IMR-90 (cell line): ENCODE measurements around the gene AMACR. TPM values are rescaled to one million over a fixed set of nuclear protein-coding genes. Genes with fewer than 3 reads are reported as not detected.

ENCODE experiments used
- ATAC-seq: fragments of 200-7000 bp; cut with Tn5 transposase; 2 replicates; pipeline ENCODE4 v1.9.1; 2020; ENCODE audit warnings: low read depth, mild to moderate bottlenecking, moderate library complexity
- BruUV-seq: library from RNA; stranded (reverse); fragments of 400-500 nt; replicated peaks from 2 replicates; lab custom pipeline; 2021; lab: Mats Ljungman, UMichigan
- CTCF ChIA-PET: fragments of 300-600 bp; formaldehyde crosslinking; extraction: SDS; loops from one replicate; lab custom pipeline; 2021; ENCODE audit warnings: antibody characterized with exemption; lab: Yijun Ruan, JAX
- POLR2A ChIA-PET: fragments of 300-600 bp; sonication (Branson Sonifier 250); formaldehyde crosslinking; loops from one replicate; lab custom pipeline; 2022; ENCODE audit warnings: antibody characterized with exemption; ENCODE audit not compliant: unreplicated experiment; lab: Charles Lee
- DNase-seq: peaks from one replicate; pipeline ENCODE4 v3.0.0; 2013
- H2AFZ ChIP-seq: replicated peaks from 2 replicates; pipeline ENCODE3; 2013; ENCODE audit warnings: low read length, mild to moderate bottlenecking; ENCODE audit not compliant: poor library complexity
- H2AK5ac ChIP-seq: 2 replicates; pipeline ENCODE4 v1.6.1; 2013; ENCODE audit warnings: low read depth, low read length, inconsistent platforms
- H2AK9ac ChIP-seq: replicated peaks from 2 replicates; pipeline ENCODE3; 2013; ENCODE audit warnings: mild to moderate bottlenecking, low read depth, low read length, moderate library complexity; ENCODE audit not compliant: poor library complexity
- H2BK120ac ChIP-seq: 2 replicates; pipeline ENCODE4 v1.6.1; 2013; ENCODE audit warnings: low read depth, low read length, inconsistent platforms
- H2BK15ac ChIP-seq: 3 replicates; pipeline ENCODE4 v1.6.1; 2013; ENCODE audit warnings: low read depth, low read length, inconsistent platforms
- H2BK20ac ChIP-seq: 2 replicates; pipeline ENCODE4 v1.6.1; 2013; ENCODE audit warnings: low read depth, mild to moderate bottlenecking, inconsistent platforms, low read length, moderate library complexity
- H2BK5ac ChIP-seq: 2 replicates; pipeline ENCODE4 v1.6.1; 2013; ENCODE audit warnings: mild to moderate bottlenecking, low read depth, low read length, inconsistent platforms; ENCODE audit not compliant: poor library complexity, severe bottlenecking
- H3K14ac ChIP-seq: replicated peaks from 2 replicates; pipeline ENCODE4 v1.6.1; 2013; ENCODE audit warnings: low read depth, low read length, inconsistent platforms
- H3K18ac ChIP-seq: 2 replicates; pipeline ENCODE4 v1.6.1; 2013; ENCODE audit warnings: low read depth, low read length, control low read depth
- H3K23ac ChIP-seq: 2 replicates; pipeline ENCODE4 v1.6.1; 2013; ENCODE audit warnings: low read depth, low read length, inconsistent platforms
- H3K27ac ChIP-seq: 2 replicates; pipeline ENCODE4 v1.5.1; 2013; ENCODE audit warnings: mild to moderate bottlenecking, control low read depth, low read length; ENCODE audit not compliant: insufficient read depth
- H3K27me3 ChIP-seq: 2 replicates; pipeline ENCODE4 v1.6.1; 2013; ENCODE audit warnings: low read length; ENCODE audit not compliant: control insufficient read depth, insufficient read depth
- H3K36me3 ChIP-seq: 2 replicates; pipeline ENCODE4 v1.6.1; 2013; ENCODE audit warnings: low read length, mixed read lengths; ENCODE audit not compliant: control insufficient read depth, insufficient read depth
- H3K4ac ChIP-seq: 2 replicates; pipeline ENCODE4 v1.6.1; 2013; ENCODE audit warnings: low read depth, low read length, inconsistent platforms
- H3K4me1 ChIP-seq: 2 replicates; pipeline ENCODE4 v1.6.1; 2013; ENCODE audit warnings: low read length, mixed read lengths; ENCODE audit not compliant: control insufficient read depth, insufficient read depth
- H3K4me2 ChIP-seq: 2 replicates; pipeline ENCODE4 v1.6.1; 2013; ENCODE audit warnings: low read depth, mild to moderate bottlenecking, control low read depth, low read length, moderate library complexity
- H3K4me3 ChIP-seq: 2 replicates; pipeline ENCODE4 v1.5.1; 2013; ENCODE audit warnings: low read depth, mild to moderate bottlenecking, control low read depth, low read length, moderate library complexity; ENCODE audit not compliant: insufficient read depth
- H3K56ac ChIP-seq: 2 replicates; pipeline ENCODE4 v1.6.1; 2013; ENCODE audit warnings: low read length, inconsistent platforms; ENCODE audit not compliant: insufficient read depth; ENCODE audit errors: extremely low read depth
- H3K79me1 ChIP-seq, 2 experiments: 2 replicates each; pipeline ENCODE4 v1.6.1; 2013; ENCODE audit warnings: low read length in 2 of 2, inconsistent platforms in 1 of 2, low read depth in 1 of 2
- H3K9ac ChIP-seq: 2 replicates; pipeline ENCODE4 v1.6.1; 2013; ENCODE audit warnings: low read depth, low read length, control low read depth
- H3K9me1 ChIP-seq: 2 replicates; pipeline ENCODE4 v1.6.1; 2013; ENCODE audit warnings: low read length, inconsistent platforms; ENCODE audit not compliant: insufficient read depth
- H3K9me3 ChIP-seq: 2 replicates; pipeline ENCODE4 v1.6.1; 2013; ENCODE audit warnings: low read length; ENCODE audit not compliant: control insufficient read depth, insufficient read depth
- H4K20me1 ChIP-seq: 2 replicates; pipeline ENCODE4 v1.6.1; 2013; ENCODE audit warnings: low read length, inconsistent platforms; ENCODE audit not compliant: insufficient read depth
- H4K5ac ChIP-seq: 2 replicates; pipeline ENCODE4 v1.6.1; 2013; ENCODE audit warnings: mild to moderate bottlenecking, low read depth, low read length, control low read depth
- H4K8ac ChIP-seq, 2 experiments: 2 replicates each; pipeline ENCODE4 v1.6.1; 2013; ENCODE audit warnings: low read depth in 2 of 2, low read length in 2 of 2, control low read depth in 1 of 2, inconsistent platforms in 1 of 2
- H4K91ac ChIP-seq: 2 replicates; pipeline ENCODE4 v1.6.1; 2013; ENCODE audit warnings: low read depth, low read length, inconsistent platforms; ENCODE audit not compliant: insufficient read depth
- CEBPB ChIP-seq: IDR thresholded peaks from 2 replicates; pipeline ENCODE4 v1.6.1; 2012; ENCODE audit warnings: low read depth, low read length, improper control_type of control experiment
- ELK1 ChIP-seq: fragments of 150-350 bp; IDR thresholded peaks from 2 replicates; pipeline ENCODE4 v1.6.1; 2016; ENCODE audit warnings: low read depth, mild to moderate bottlenecking, low read length, moderate library complexity, borderline replicate concordance
- MAFK ChIP-seq: IDR thresholded peaks from 2 replicates; pipeline ENCODE4 v1.6.1; 2012; ENCODE audit warnings: low read depth, low read length, improper control_type of control experiment
- NFE2L2 ChIP-seq: fragments of 150-350 bp; IDR thresholded peaks from 2 replicates; pipeline ENCODE4 v1.6.1; 2016; ENCODE audit warnings: low read depth, mild to moderate bottlenecking, low read length
- POLR2A ChIP-seq: IDR thresholded peaks from 2 replicates; pipeline ENCODE4 v1.6.1; 2012; ENCODE audit warnings: mild to moderate bottlenecking, low read depth, low read length
- RCOR1 ChIP-seq: IDR thresholded peaks from 2 replicates; pipeline ENCODE4 v1.6.1; 2012; ENCODE audit warnings: mild to moderate bottlenecking, low read length, improper control_type of control experiment; ENCODE audit not compliant: insufficient replicate concordance
- RFX5 ChIP-seq: IDR thresholded peaks from 2 replicates; pipeline ENCODE4 v1.8.0; 2012; ENCODE audit warnings: low read depth, mild to moderate bottlenecking, low read length, moderate library complexity
- WGBS, 2 experiments: methylation state at CpG; one replicate each; pipeline versions ENCODE4 v1.1.5 to v1.1.7; 2013; ENCODE audit warnings: missing lambda C conversion rate in 2 of 2; ENCODE audit not compliant: insufficient read length in 1 of 2; ENCODE audit errors: extremely low coverage in 2 of 2; 5-methylcytosine and 5-hydroxymethylcytosine counted together
- dilution Hi-C: fragments of 300-500 bp; cut with HindIII; formaldehyde crosslinking; loops from one replicate; pipeline ENCODE4 v1.14.3; 2018; ENCODE audit warnings: low sequenced_read_pairs; ENCODE audit not compliant: unreplicated experiment
- in situ Hi-C: fragments of 300-500 bp; cut with MboI; formaldehyde crosslinking; loops from 3 replicates; pipeline ENCODE4 v1.14.3; 2019; ENCODE audit warnings: low sequenced_read_pairs, inconsistent platforms, mixed read lengths
- intact Hi-C: fragments of 100-400 bp; cut with micrococcal nuclease; formaldehyde crosslinking; loops from 2 replicates; pipeline ENCODE4 v1.10.0; 2022
- polyA plus RNA-seq, 3 experiments: library from polyadenylated mRNA; depleted of rRNA; stranded (reverse); fragments of >200 nt; gene quantifications; 2 replicates each; pipeline ENCODE4 v1.2.3, GENCODE V29; 2012; ENCODE audit warnings: low replicate concordance in 1 of 3
- total RNA-seq: library from RNA; depleted of rRNA; stranded (reverse); fragments of >200 nt; gene quantifications from 2 replicates; pipeline ENCODE4 v1.2.3, GENCODE V29; 2012

The AMACR gene
- total and polyA plus RNA-seq, 2 of the 4 experiments (the other 2 are of a cell fraction) = 8.2 to 12.9 TPM

- Histone ChIP-seq H3K4ac (no peak overlapping the region), H4K5ac (no peak overlapping the region), H3K9me3 (no peaks in the 10 kb centered on the region), H2BK15ac (no peak overlapping the region), H3K9me1 (no peaks in the 10 kb centered on the region), H3K27ac (no peak overlapping the region), H2BK5ac (no peak overlapping the region), H3K4me2 (no peak overlapping the region), H2AFZ (no peak overlapping the region), H2AK5ac (no peak overlapping the region), H3K14ac (no peak overlapping the region), H3K27me3 (no peaks in the 10 kb centered on the region), H3K9ac (no peak overlapping the region), H2AK9ac (no peak overlapping the region), H3K56ac (no peak overlapping the region), H4K20me1 (no peaks in the 10 kb centered on the region), H3K79me1 (no peaks in the 10 kb centered on the region), H3K4me3 (no peak overlapping the region), H2BK120ac (no peak overlapping the region), H3K23ac (no peak overlapping the region), H3K4me1 (no peaks in the 10 kb centered on the region), H4K91ac (no peak overlapping the region), H4K8ac (no peak overlapping the region), H2BK20ac (no peak overlapping the region), H3K18ac (no peak overlapping the region), H3K36me3 (no peaks in the 10 kb centered on the region)
- intact Hi-C loops = no loop called here
- ChIA-PET CTCF (no interaction called here), POLR2A (no interaction called here)
- no peak for ATAC-seq
- in situ Hi-C loops = no loop called here
- dilution Hi-C loops = no loop called here
- TF ChIP-seq RFX5 (no peak), NFE2L2 (no peak), RCOR1 (no peak), POLR2A (no peak), ELK1 (no peak), CEBPB (no peak), MAFK (no peak)
- no CpG with 5 or more reads among the region's 2 CpGs for WGBS, 2 experiments
- no TSS peak for BruUV-seq
- DNase-seq = no peak
These were observed 6.8 kb upstream of the AMACR start for GRCh38 chr5:34014626-34015025.
